GM03348 (cell line): ENCODE data around the gene SV2C.
"Not testable (repeated sequence)": the region's sequence is repeated elsewhere in the genome, so short reads cannot be mapped to it uniquely, and the experiment has no call there.

Experiments used
- DNase-seq: peaks from one replicate; pipeline ENCODE4 v3.0.0; 2012; ENCODE audit warnings: low spot score

The SV2C gene

GRCh38 chr5:76341651-76342334, 258.6 kb downstream of the SV2C start:
- DNase-seq: no peak

- DNase-seq: no peak
These were observed 259.3 kb downstream of the SV2C start for GRCh38 chr5:76342474-76342873.

- no peak for DNase-seq
These were observed 262.4 kb downstream of the SV2C start for GRCh38 chr5:76345582-76345981.

- no peak for DNase-seq
These were observed 268.0 kb downstream of the SV2C start for GRCh38 chr5:76351176-76351575.

GRCh38 chr5:76351577-76351976, 268.4 kb downstream of the SV2C start:
- DNase-seq: no peak

- no peak for DNase-seq
These were observed 273.7 kb downstream of the SV2C start for GRCh38 chr5:76356887-76357286.

- no peak for DNase-seq
These were observed 280.4 kb downstream of the SV2C start for GRCh38 chr5:76363352-76364225.

GRCh38 chr5:76364226-76364589, 281.0 kb downstream of the SV2C start:
- no peak for DNase-seq

GRCh38 chr5:76365561-76365960, 282.4 kb downstream of the SV2C start:
- DNase-seq: no peak

- DNase-seq: no peak
These were observed 283.4 kb downstream of the SV2C start for GRCh38 chr5:76366596-76366995.

- DNase-seq: no peak
These were observed 284.6 kb downstream of the SV2C start for GRCh38 chr5:76367623-76368371.

GRCh38 chr5:76368941-76369340, 285.8 kb downstream of the SV2C start:
- no peak for DNase-seq

GRCh38 chr5:76369668-76370067, 286.5 kb downstream of the SV2C start:
- not testable (repeated sequence) for DNase-seq

- no peak for DNase-seq
These were observed 288.8 kb downstream of the SV2C start for GRCh38 chr5:76371960-76372322.

- peak; percentile 73 for DNase-seq
These were observed 289.3 kb downstream of the SV2C start for GRCh38 chr5:76372323-76373054.

GRCh38 chr5:76376148-76376865, 293.1 kb downstream of the SV2C start:
- no peak for DNase-seq

- DNase-seq: no peak
These were observed 293.7 kb downstream of the SV2C start for GRCh38 chr5:76376866-76377230.

GRCh38 chr5:76378355-76378754, 295.2 kb downstream of the SV2C start:
- no peak for DNase-seq

- no peak for DNase-seq
These were observed 296.1 kb downstream of the SV2C start for GRCh38 chr5:76379316-76379715.

- DNase-seq: no peak
These were observed 296.7 kb downstream of the SV2C start for GRCh38 chr5:76379855-76380254.

- DNase-seq: no peak
These were observed 297.3 kb downstream of the SV2C start for GRCh38 chr5:76380346-76381066.
